SJSA1 (cell line): ENCODE results near the gene PEAK1. TPM values are rescaled to one million over a fixed set of nuclear protein-coding genes. Genes with fewer than 3 reads are reported as not detected.

ENCODE experiments used
- DNase-seq, 2 experiments: peaks; one replicate each; pipeline ENCODE4 v3.0.0-alpha.2; 2015 to 2020; ENCODE audit warnings: low spot score in 2 of 2, low read depth in 1 of 2
- H3K27ac ChIP-seq: fragments of 250-450 bp; sonication (Bioruptor Pico); 2 replicates; pipeline ENCODE4 v1.5.1; 2020; ENCODE audit warnings: mild to moderate bottlenecking, moderate library complexity
- H3K27me3 ChIP-seq: fragments of 250-450 bp; sonication (Bioruptor Pico); replicated peaks from 2 replicates; pipeline ENCODE4 v1.5.1; 2020; ENCODE audit warnings: mild to moderate bottlenecking, moderate library complexity
- H3K36me3 ChIP-seq: fragments of 250-450 bp; sonication (Bioruptor Pico); 2 replicates; pipeline ENCODE4 v1.5.1; 2020; ENCODE audit warnings: mild to moderate bottlenecking
- H3K4me1 ChIP-seq: fragments of 250-450 bp; sonication (Bioruptor Pico); replicated peaks from 2 replicates; pipeline ENCODE4 v1.6.1; 2021; ENCODE audit warnings: mild to moderate bottlenecking
- H3K4me3 ChIP-seq: fragments of 250-450 bp; sonication (Bioruptor Pico); 2 replicates; pipeline ENCODE4 v1.5.1; 2020; ENCODE audit warnings: mild to moderate bottlenecking
- H3K9me3 ChIP-seq: fragments of 250-450 bp; sonication (Bioruptor Pico); replicated peaks from 2 replicates; pipeline ENCODE4 v1.5.1; 2020; ENCODE audit warnings: mild to moderate bottlenecking
- total RNA-seq: library from RNA; depleted of rRNA; stranded (reverse); fragments of >200 nt; shearing (Covaris generic); gene quantifications from 2 replicates; pipeline ENCODE4 v1.2.3, GENCODE V29; 2014; rRNA removed

Gene PEAK1, protein sequence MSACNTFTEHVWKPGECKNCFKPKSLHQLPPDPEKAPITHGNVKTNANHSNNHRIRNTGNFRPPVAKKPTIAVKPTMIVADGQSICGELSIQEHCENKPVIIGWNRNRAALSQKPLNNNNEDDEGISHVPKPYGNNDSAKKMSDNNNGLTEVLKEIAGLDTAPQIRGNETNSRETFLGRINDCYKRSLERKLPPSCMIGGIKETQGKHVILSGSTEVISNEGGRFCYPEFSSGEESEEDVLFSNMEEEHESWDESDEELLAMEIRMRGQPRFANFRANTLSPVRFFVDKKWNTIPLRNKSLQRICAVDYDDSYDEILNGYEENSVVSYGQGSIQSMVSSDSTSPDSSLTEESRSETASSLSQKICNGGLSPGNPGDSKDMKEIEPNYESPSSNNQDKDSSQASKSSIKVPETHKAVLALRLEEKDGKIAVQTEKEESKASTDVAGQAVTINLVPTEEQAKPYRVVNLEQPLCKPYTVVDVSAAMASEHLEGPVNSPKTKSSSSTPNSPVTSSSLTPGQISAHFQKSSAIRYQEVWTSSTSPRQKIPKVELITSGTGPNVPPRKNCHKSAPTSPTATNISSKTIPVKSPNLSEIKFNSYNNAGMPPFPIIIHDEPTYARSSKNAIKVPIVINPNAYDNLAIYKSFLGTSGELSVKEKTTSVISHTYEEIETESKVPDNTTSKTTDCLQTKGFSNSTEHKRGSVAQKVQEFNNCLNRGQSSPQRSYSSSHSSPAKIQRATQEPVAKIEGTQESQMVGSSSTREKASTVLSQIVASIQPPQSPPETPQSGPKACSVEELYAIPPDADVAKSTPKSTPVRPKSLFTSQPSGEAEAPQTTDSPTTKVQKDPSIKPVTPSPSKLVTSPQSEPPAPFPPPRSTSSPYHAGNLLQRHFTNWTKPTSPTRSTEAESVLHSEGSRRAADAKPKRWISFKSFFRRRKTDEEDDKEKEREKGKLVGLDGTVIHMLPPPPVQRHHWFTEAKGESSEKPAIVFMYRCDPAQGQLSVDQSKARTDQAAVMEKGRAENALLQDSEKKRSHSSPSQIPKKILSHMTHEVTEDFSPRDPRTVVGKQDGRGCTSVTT (N-terminal part only)
- 26.9 and 57.3 TPM in 2 replicates for total RNA-seq

DNA sequence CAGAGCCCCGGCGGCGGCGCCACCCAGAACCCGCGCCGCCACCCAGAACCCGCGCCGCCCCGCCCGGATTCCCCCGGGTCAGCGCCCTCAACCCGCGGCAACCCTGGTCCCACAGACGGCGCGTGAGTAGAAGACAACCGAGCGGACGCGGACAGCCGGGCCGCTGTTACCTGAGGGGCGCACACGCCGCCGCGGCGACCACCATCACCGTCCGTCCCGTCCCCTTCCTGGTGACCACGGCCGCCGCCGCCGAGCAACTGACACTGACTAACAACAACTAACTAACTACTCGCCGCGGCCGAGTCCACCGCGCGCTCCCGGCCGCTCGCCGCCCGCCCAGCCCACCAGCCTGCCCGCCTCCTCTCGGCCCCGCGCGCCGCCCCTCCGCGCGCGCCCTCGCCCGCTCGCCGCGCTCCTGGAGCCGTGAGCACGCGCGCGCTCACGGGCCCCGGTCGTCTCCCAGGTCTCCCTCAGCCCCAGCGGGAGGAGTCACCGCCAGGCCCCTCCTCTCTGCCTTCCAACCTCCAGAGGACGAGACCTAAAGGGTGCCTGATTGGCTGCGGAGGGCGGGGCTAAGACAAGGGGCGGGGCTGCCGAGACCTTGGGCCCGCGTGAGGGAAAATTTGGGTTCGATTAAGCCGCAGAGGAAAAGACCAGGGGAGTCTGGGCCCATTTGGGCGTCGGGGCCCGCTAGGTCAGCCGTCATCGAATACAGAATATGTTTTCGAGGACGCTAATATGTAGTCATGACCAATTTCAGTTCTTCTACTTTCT, at the start of gene PEAK1:
Gene PEAK1, minus strand, starts transcription at position 269 of the 774 bp plus-strand sequence. CDS start 238,178 bp downstream, outside the sequence.
- Histone ChIP-seq H3K27me3 (no peaks in the 10 kb centered on the region), H3K36me3 (peaks cover 7% of the 10 kb centered on the region), H3K4me3 (peak within 1 kb of the TSS; percentile 97), H3K4me1 (peaks cover 27% of the 10 kb centered on the region), H3K27ac (peak within 1 kb of the TSS; percentile 87), H3K9me3 (no peaks in the 10 kb centered on the region)
- DNase-seq: peak; percentile 99 to 100

DNA sequence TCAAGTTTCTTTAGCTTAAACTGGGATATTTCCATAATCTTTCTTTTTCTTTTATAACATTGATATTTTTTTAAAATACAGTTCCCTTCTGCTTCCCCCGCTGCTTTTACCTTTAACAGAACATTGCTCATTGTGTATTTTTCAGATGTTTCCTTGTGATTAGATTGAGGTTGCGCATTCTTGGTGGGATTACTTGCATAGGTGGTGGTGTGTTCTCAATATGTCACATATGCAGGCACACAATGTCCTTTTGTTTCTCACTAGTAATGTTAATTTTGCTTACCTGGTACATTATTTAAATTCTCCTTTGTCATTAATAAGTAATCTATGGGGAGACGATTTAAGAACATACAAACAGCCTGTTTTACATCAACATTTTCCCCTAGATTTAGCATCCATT, 49.0 kb upstream of the PEAK1 start:
- Histone ChIP-seq H3K36me3 (peaks cover 69% of the 10 kb centered on the region), H3K27me3 (no peaks in the 10 kb centered on the region), H3K4me1 (no peaks in the 10 kb centered on the region), H3K27ac (no peak overlapping the region), H3K4me3 (no peak overlapping the region), H3K9me3 (no peaks in the 10 kb centered on the region)
- DNase-seq: no peak

DNA sequence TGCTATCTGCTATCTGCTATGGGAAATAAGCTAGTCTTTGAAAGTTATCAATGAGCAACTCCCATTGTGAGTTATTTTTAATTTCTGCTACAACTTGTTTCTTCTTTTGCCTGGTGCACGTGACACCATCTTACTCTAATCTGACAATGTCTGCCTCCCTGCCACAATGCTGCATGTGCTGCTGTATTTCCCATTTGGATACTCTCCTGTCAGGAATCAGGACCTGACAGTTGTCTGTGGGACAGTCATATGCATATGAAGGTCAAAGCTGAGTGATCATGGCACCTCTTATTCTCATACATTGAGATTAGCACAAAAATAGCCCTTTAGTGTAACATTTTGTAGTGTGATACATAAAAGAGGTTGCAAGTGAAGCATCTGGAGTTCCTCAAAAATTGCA, 46.6 kb upstream of the PEAK1 start:
- Histone ChIP-seq H3K4me1 (peaks cover 1% of the 10 kb centered on the region), H3K4me3 (no peak overlapping the region), H3K9me3 (no peaks in the 10 kb centered on the region), H3K27me3 (no peaks in the 10 kb centered on the region), H3K36me3 (peaks cover 70% of the 10 kb centered on the region), H3K27ac (no peak overlapping the region)
- no peak for DNase-seq

DNA sequence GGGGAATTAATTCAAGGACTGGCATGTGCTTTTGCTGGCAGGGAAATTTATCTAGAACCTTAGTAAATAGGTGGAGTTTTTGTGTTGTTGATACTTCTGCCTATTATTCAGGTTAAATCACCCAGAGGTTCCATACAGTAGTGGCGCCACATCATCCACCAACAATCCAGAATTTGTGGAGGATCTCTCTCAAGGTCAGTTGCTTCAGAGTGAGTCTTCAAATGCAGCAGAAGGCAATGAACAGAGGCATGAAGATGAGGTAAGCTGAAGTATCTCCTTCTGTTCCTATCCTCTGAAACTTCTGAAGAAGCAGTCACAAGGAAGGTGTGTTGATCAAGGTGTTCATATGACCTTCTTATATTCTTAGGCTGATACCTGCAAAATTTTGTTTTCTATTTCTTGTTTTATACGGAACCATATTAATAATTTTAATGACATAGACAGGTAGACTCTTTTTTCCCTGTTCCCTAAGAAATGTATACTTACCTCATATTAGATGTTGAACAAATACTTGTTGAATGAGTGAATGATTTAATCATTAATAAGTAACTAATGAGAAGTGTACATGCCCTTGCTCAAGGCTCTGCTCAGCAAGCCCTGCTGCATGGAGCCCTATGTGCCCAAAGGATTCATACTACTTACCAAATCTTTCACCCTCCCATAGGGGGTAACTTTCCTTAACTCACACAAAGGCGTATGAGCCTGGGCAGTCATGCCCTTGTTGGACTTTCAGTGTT, 44.4 kb upstream of the PEAK1 start:
- H3K9me3 ChIP-seq: no peaks in the 10 kb centered on the region
- DNase-seq: no peak
- H3K27me3 ChIP-seq: no peaks in the 10 kb centered on the region
- H3K27ac ChIP-seq: no peak overlapping the region
- no peak overlapping the region for H3K4me3 ChIP-seq
- peaks cover 64% of the 10 kb centered on the region for H3K36me3 ChIP-seq
- peaks cover 5% of the 10 kb centered on the region for H3K4me1 ChIP-seq

DNA sequence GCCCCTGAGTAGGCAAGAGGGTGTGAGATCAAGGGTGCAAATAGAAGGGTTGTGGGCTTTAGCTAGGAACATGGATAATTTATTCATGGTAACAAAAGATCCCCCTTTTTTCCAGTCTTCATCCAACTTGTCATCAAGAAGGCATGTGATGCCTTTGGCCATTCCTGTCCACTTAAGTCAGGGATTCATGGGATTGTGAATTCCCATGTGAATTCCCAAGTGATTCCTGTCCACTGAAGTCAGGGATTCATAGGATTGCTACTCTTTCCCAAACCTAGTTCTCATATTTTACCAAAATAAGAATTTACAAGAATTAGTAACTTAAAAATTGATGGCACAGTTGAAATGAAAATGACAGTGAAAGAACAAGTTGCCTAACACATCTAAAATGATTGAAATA, 41.6 kb upstream of the PEAK1 start:
- H3K27ac ChIP-seq: no peak overlapping the region

DNA sequence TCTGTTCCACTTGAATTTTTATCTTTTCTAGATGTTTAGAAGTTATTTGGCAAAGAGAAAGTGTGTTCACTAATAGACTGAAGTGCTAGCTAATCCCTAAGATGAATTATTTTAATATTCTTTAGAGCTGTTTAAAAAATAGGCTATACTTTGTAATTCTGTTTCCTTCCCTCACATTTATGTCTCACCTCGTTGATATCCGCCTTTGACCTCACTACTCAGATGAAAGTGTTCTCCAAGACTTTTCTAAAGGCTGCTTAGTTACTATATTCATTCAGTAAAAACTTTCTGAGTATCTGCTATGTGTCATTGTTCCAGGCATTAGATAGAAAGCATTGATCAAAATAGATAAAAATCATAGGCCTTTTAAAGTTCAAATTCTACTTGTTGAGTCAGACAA, 39.1 kb upstream of the PEAK1 start:
- Histone ChIP-seq H3K36me3 (peaks cover 35% of the 10 kb centered on the region), H3K9me3 (no peaks in the 10 kb centered on the region), H3K27me3 (no peaks in the 10 kb centered on the region), H3K27ac (no peak overlapping the region), H3K4me1 (peaks cover 45% of the 10 kb centered on the region), H3K4me3 (no peak overlapping the region)
- no peak for DNase-seq

More for the DNA sequence above, 41.6 kb upstream of the PEAK1 start:
- no peak for DNase-seq
- Histone ChIP-seq H3K9me3 (no peaks in the 10 kb centered on the region), H3K4me1 (peaks cover 26% of the 10 kb centered on the region), H3K4me3 (no peak overlapping the region), H3K27me3 (no peaks in the 10 kb centered on the region), H3K36me3 (peaks cover 52% of the 10 kb centered on the region)

DNA sequence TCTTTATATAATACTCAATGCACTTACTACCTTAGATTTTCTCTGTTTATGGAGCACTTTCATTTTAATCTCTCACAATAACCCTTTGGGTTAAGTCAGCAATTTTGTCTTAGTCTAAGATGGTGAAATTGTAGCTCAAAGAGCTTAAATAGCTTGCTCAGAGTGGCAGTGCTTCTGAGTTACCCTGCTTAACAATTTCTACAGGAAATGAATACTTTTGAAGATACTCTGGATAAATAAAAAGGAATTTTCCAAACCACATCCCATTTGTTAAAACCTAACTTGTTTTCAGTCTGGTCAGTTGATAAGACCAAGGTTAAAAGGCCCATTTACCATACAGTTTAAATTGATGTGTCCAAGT, 38.0 kb upstream of the PEAK1 start:
- peaks cover 27% of the 10 kb centered on the region for H3K36me3 ChIP-seq
- peak overlapping the region; percentile 74; the same call in 1 of the 2 replicates for H3K27ac ChIP-seq
- H3K4me1 ChIP-seq: peaks cover 45% of the 10 kb centered on the region
- no peaks in the 10 kb centered on the region for H3K9me3 ChIP-seq
- H3K4me3 ChIP-seq: no peak overlapping the region
- peak in 1 of 2 experiments; percentile 38 for DNase-seq
- H3K27me3 ChIP-seq: no peaks in the 10 kb centered on the region

DNA sequence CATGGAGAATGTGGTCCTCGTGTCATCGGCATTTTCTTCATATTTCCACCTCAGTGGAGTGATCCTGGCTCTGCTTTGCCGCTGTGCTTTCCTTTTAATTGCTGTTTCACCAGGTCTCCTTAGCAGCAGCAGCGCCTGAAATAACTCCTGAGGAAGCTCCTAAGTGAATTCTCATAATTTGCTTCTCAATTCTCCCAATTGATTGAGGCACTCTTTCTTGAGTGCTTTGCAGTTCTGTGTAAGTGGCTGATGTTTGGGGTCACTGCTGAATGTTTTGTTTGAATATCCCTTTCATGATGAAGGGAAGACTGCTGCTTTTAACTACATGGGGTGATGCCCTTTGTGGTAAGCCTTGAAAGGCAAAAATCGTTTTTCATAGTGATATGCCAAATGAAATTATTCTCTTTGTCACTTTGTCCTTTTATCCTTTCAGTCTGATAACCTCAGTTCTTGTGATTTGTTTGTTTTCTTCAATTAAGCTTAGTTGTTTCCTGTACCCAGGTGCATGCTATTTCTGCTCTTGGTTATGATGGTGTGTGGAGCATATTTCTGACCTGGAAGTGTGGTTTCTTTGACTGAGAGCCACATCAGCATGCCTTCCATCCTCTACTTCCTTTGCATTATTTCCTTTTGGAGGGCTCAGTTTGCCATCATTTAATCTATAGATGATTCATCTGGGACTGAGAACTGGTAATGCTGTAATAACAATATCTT, 37.4 kb upstream of the PEAK1 start:
- Histone ChIP-seq H3K4me1 (peaks cover 45% of the 10 kb centered on the region), H3K36me3 (peaks cover 26% of the 10 kb centered on the region), H3K27me3 (no peaks in the 10 kb centered on the region), H3K27ac (peak overlapping the region; percentile 74; the same call in 1 of the 2 replicates), H3K9me3 (no peaks in the 10 kb centered on the region), H3K4me3 (no peak overlapping the region)
- peak in 1 of 2 experiments; percentile 5 for DNase-seq

DNA sequence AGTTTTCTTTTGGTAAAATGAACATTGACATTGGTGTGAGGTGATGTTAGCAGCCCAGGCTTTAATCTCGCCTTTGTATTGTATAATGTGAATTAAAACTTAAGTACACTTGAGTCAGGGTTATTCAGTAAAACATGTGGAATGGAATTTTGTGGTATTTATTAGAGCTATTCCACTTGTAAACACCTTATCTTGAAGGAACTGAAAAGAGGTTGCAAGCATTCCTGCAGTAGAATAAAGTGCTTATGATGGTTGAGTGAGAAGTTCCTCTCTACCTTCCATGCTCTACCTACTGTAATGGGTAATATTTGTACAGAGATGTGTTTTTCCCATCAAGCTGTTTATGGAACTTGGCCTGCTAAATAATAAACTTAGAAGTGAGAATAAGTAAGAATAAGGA, 36.8 kb upstream of the PEAK1 start:
- Histone ChIP-seq H3K27ac (peak overlapping the region; percentile 74), H3K4me3 (no peak overlapping the region), H3K36me3 (peaks cover 21% of the 10 kb centered on the region), H3K4me1 (peaks cover 45% of the 10 kb centered on the region), H3K9me3 (no peaks in the 10 kb centered on the region), H3K27me3 (no peaks in the 10 kb centered on the region)
- peak in 1 of 2 experiments; percentile 46 for DNase-seq

DNA sequence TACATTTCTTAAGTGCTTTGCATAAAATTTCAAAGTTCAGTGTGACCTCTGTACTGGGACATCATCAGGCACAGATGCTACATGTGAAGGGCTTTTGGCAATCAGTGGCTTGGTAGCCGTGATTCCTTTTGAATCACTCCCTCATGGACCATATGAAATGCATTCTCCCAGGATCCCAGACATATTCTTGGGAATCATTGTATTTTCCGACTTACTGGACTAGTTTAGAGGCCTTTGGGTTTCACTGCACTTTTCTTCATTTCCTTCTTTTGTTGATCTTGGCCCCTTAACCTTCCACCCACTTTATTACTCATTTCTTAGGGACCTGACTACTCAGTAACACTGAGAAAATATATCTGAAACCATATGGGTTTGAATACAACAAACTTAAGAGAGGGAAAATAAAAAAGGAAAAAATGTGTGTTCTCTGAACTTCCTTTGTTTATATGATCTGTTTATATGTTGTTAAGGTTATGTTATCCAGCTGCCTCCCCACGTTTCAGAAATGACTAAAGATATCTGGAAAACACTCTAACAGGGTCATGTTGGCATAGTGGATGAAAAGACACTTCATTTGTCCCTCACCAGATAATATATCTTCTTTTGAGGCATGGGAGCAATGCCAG, 35.9 kb upstream of the PEAK1 start:
- Histone ChIP-seq H3K27ac (peak overlapping the region; percentile 74), H3K27me3 (no peaks in the 10 kb centered on the region), H3K4me1 (peaks cover 40% of the 10 kb centered on the region), H3K36me3 (peaks cover 18% of the 10 kb centered on the region), H3K9me3 (no peaks in the 10 kb centered on the region), H3K4me3 (no peak overlapping the region)
- peak in 1 of 2 experiments; percentile 70 for DNase-seq

DNA sequence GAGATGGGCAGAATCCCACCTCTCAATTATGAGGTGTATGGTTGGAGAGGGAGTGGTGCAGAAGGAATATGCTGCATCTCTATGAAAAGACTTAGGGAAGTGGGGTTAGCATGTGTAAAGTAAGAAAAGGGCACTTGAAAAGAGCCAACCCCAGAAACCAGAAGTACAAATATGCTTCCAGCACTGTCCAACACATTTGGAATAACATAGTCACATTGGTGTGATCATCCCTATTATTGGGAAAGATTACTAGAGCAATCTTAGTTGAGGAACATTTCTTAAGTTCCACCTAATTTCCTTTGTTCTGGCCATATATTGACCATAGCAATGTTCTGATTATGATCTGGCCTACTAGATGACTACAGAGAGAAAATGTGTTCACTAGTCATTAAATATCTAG, 35.0 kb upstream of the PEAK1 start:
- no peak for DNase-seq
- peaks cover 40% of the 10 kb centered on the region for H3K4me1 ChIP-seq
- H3K27ac ChIP-seq: no peak overlapping the region

DNA sequence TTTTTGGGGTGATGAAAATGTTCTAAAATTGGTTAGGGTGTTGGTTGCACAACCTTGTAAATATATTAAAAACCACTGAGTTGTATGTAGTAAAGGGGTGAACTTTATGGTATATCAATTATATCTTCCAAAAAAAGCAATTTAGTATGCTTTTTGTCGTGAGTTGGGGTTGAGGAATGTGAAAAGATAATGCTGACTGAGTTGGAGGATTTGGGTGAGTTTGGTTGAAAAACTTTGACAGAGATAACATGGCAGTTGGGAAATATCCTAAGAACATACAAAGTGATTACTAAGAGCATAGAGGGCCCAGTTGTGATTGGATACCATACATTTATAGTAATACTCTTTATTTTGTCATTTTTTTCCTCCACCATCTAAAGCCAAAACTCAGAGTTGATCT, 34.4 kb upstream of the PEAK1 start:
- peaks cover 40% of the 10 kb centered on the region for H3K4me1 ChIP-seq
- no peak overlapping the region for H3K27ac ChIP-seq
- no peaks in the 10 kb centered on the region for H3K27me3 ChIP-seq
- DNase-seq: no peak
- H3K36me3 ChIP-seq: peaks cover 10% of the 10 kb centered on the region; the same call in 1 of the 2 replicates
- no peaks in the 10 kb centered on the region for H3K9me3 ChIP-seq
- H3K4me3 ChIP-seq: no peak overlapping the region

More for the DNA sequence above, 35.0 kb upstream of the PEAK1 start:
- H3K36me3 ChIP-seq: peaks cover 17% of the 10 kb centered on the region
- no peaks in the 10 kb centered on the region for H3K9me3 ChIP-seq
- no peak overlapping the region for H3K4me3 ChIP-seq
- no peaks in the 10 kb centered on the region for H3K27me3 ChIP-seq
